GM21723 (cell line): ENCODE measurements around the gene ZDHHC4.
A peak's percentile ranks its signal among the peaks of the same experiment; 100 is the strongest.

ENCODE experiments used
- ATAC-seq: cut with Tn5 transposase; IDR thresholded peaks from one replicate; pipeline ENCODE4 v1.9.1; 2021; ENCODE audit warnings: mild to moderate bottlenecking, moderate library complexity; ENCODE audit not compliant: unreplicated experiment

ZDHHC4 gene

GRCh38 chr7:6577369-6578113 is at the start of gene ZDHHC4:
Gene ZDHHC4 (plus strand): TSS chr7:6577454. CDS start chr7:6580562, 3,108 bp downstream.
- ATAC-seq, result peak; percentile 95

- no peak for ATAC-seq
Observed at GRCh38 chr7:6528401-6529130, 48.7 kb upstream of the ZDHHC4 start.

- ATAC-seq, result no peak
Observed at GRCh38 chr7:6529643-6530042, 47.6 kb upstream of the ZDHHC4 start.

GRCh38 chr7:6530626-6531491 is 46.4 kb upstream of the ZDHHC4 start:
- ATAC-seq, result peak; percentile 54

- peak; percentile 6 for ATAC-seq
Observed at GRCh38 chr7:6531492-6532279, 45.6 kb upstream of the ZDHHC4 start.

- ATAC-seq, result no peak
Observed at GRCh38 chr7:6532516-6532915, 44.7 kb upstream of the ZDHHC4 start.

GRCh38 chr7:6533893-6534495 is 43.3 kb upstream of the ZDHHC4 start:
- ATAC-seq, result peak; percentile 33

GRCh38 chr7:6536262-6537260 is 40.7 kb upstream of the ZDHHC4 start:
- no peak for ATAC-seq

- no peak for ATAC-seq
Observed at GRCh38 chr7:6542368-6542767, 34.9 kb upstream of the ZDHHC4 start.

GRCh38 chr7:6545398-6546126 is 31.7 kb upstream of the ZDHHC4 start:
- ATAC-seq, result no peak

- no peak for ATAC-seq
Observed at GRCh38 chr7:6546498-6547251, 30.6 kb upstream of the ZDHHC4 start.

- no peak for ATAC-seq
Observed at GRCh38 chr7:6547400-6547799, 29.9 kb upstream of the ZDHHC4 start.

- ATAC-seq, result no peak
Observed at GRCh38 chr7:6551016-6551511, 26.2 kb upstream of the ZDHHC4 start, which contains the start of gene GRID2IP. Gene GRID2IP (minus strand): TSS chr7:6551461. CDS start chr7:6551436, 25 bp downstream.

GRCh38 chr7:6553448-6554044 is 23.7 kb upstream of the ZDHHC4 start:
- ATAC-seq, result no peak

GRCh38 chr7:6554848-6555247 is 22.4 kb upstream of the ZDHHC4 start:
- ATAC-seq, result no peak

GRCh38 chr7:6556196-6556595 is 21.1 kb upstream of the ZDHHC4 start:
- no peak for ATAC-seq

GRCh38 chr7:6558837-6559236 is 18.4 kb upstream of the ZDHHC4 start:
- no peak for ATAC-seq
